Dendritic cell treated with granulocyte-macrophage colony-stimulating factor and Interleukin-4, amounts not matched to agents 40 ng/mL and 50 ng/mL, for 4 days (primary cell): ENCODE results near the gene ZP2.
"Not testable (repeated sequence)": the region's sequence is repeated elsewhere in the genome, so short reads cannot be mapped to it uniquely, and the experiment has no call there.

Experiments
- H3K27ac Mint-ChIP-seq: one replicate; pipeline ENCODE4 v1.8.0; 2022; ENCODE audit warnings: mild to moderate bottlenecking, mixed read lengths
- H3K27me3 Mint-ChIP-seq: one replicate; pipeline ENCODE4 v1.8.0; 2022; ENCODE audit warnings: mild to moderate bottlenecking, mixed read lengths
- H3K36me3 Mint-ChIP-seq: one replicate; pipeline ENCODE4 v1.8.0; 2022; ENCODE audit warnings: low read depth, mixed read lengths
- H3K4me1 Mint-ChIP-seq: one replicate; pipeline ENCODE4 v1.8.0; 2022; ENCODE audit warnings: low read depth, mixed read lengths
- H3K4me3 Mint-ChIP-seq: one replicate; pipeline ENCODE4 v1.8.0; 2022; ENCODE audit warnings: mild to moderate bottlenecking, moderate library complexity, mixed read lengths
- H3K9me3 Mint-ChIP-seq: one replicate; pipeline ENCODE4 v1.8.0; 2022; ENCODE audit warnings: mixed read lengths
- intact Hi-C: fragments of 100-400 bp; cut with micrococcal nuclease; formaldehyde crosslinking; loops from one replicate; pipeline ENCODE4 v1.15.0; 2022

Gene ZP2

DNA sequence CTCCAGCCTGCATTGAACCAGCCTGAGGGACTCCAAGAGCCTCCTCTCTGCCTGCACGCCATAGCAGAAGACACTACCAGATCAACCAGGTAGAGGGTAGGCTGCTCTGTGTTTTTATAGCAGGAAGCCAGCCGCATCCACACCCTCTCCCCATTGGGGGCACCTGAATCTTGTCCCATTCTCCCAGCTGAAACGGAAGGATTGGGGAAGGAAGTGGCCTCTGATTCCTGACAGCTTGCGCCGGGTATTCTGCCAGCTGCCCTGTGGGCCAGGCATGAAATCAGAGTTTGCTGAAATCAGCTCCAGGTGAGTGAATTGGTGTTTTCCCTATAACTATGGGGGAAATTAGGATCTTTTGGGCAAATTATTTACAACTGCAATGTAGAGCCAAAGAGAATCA lies at the start of gene ZP2:
TSS of gene ZP2 (minus strand) at position 89 of the 400 bp plus-strand sequence. CDS start at position 62, 27 bp downstream.
- H3K27ac Mint-ChIP-seq = no peak within 1 kb of the TSS
- H3K9me3 Mint-ChIP-seq = no peaks in the 10 kb centered on the region
- no peaks in the 10 kb centered on the region for H3K36me3 Mint-ChIP-seq
- H3K27me3 Mint-ChIP-seq = peaks cover 42% of the 10 kb centered on the region
- intact Hi-C loops = no loop called here
- no peak within 1 kb of the TSS for H3K4me3 Mint-ChIP-seq
- H3K4me1 Mint-ChIP-seq = no peaks in the 10 kb centered on the region

DNA sequence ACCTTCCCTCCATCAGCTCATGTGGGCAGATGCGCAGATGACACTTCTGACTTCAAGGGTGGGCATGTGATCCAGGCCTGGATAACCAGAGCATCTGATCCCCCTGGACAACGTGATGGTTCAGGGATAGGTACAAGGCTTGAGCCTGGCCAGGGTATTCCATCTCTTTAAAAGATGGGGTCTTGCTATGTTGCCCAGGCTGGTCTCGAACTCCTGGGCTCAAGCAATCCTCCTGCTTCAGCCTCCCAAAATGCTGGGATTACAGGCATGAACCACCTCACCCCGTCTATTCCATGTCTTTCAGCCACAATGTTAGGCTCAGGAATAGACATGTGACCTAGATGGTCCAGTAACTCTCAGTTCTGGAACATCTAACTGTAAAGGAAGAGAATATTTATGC lies 45.9 kb upstream of the ZP2 start:
- intact Hi-C loops = no loop called here

DNA sequence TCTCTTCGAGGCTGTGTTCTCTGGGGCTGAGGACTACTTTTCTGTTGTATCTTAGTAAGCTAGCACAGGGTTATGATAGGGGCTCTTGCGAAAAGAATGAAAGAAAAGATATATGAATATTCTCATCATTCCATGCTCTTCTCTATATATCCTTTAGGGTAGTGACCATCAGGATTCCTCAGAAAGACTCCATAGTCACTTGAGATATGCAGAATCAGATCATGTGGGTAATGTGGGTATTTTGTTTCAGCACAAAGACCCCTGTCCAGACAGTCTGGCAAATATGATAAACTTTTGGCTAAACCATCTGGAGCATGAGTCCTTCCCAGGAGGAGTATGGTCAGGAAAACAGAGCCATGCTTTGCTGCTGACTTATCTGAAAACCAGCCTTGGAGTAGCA lies 45.3 kb upstream of the ZP2 start:
- Mint-ChIP-seq H3K9me3 (no peaks in the 10 kb centered on the region), H3K36me3 (no peaks in the 10 kb centered on the region), H3K27me3 (peaks cover 16% of the 10 kb centered on the region), H3K4me1 (no peaks in the 10 kb centered on the region), H3K4me3 (no peak overlapping the region), H3K27ac (no peak overlapping the region)
- intact Hi-C loops = no loop called here

More for the DNA sequence above, 45.9 kb upstream of the ZP2 start:
- Mint-ChIP-seq H3K4me1 (no peaks in the 10 kb centered on the region), H3K4me3 (no peak overlapping the region), H3K36me3 (no peaks in the 10 kb centered on the region), H3K9me3 (no peaks in the 10 kb centered on the region), H3K27ac (no peak overlapping the region), H3K27me3 (peaks cover 13% of the 10 kb centered on the region)

DNA sequence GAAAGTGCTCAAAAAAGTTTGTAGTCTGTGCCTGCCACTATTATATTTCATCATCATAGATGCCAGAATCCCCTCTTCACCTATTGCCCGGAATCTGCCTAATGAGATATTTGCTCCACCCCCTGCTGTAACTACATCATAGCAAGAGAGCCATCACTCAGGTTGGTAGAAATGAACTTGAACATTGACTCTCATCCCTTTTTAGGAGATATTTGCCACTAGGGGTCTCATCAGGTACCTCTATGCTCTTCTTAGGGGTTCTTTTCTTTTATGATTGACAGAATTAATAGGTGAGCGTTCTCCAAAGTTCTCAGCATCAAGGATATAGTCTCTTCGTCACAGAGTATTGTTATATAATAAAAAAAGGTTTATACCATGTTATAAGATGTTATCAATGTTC lies 42.1 kb upstream of the ZP2 start:
- Mint-ChIP-seq H3K27me3 (peaks cover 32% of the 10 kb centered on the region), H3K27ac (no peak overlapping the region), H3K9me3 (no peaks in the 10 kb centered on the region), H3K4me3 (no peak overlapping the region), H3K4me1 (no peaks in the 10 kb centered on the region), H3K36me3 (no peaks in the 10 kb centered on the region)
- intact Hi-C loops = no loop called here

DNA sequence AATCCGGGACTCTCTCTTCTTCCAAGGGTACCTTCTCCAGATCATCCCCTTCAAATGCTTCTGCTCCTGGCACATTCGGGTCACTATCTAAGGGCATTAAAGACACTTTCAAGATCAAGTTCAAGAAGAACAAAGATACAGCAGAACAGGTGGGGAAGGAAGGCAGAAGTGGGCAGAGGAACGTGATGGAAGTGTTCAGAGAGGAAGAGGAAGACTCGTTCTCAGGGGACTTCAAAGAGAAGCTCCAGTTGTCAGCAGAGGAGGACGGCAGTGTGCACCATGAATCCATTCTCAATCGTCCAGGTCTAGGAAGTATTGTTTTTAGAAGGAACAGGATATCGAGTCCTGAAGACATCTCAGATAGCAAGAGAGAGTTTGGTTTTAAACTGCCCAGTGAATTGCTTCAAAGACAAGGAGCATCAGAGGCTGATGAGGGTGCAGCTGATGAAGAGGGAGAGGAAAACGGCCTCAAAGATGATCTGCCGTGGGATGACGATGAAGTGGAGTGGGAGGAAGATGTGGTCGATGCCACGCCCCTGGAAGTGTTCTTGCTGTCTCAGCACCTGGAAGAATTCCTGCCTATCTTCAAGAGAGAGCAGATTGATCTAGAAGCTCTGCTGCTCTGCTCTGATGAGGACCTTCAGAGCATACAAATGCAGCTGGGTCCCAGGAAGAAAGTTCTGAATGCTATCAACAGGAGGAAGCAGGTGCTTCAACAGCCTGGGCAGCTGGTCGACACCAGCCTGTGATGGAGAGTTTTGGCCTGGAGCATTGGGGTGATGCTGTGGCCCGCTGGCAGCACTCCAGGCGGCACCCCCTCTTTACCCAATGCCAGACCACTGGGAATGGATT lies 38.9 kb upstream of the ZP2 start:
- H3K36me3 Mint-ChIP-seq = no peaks in the 10 kb centered on the region
- H3K4me3 Mint-ChIP-seq = no peak overlapping the region
- H3K9me3 Mint-ChIP-seq = no peaks in the 10 kb centered on the region
- H3K27me3 Mint-ChIP-seq = peaks cover 26% of the 10 kb centered on the region
- intact Hi-C loops = no loop called here
- no peaks in the 10 kb centered on the region for H3K4me1 Mint-ChIP-seq
- H3K27ac Mint-ChIP-seq = no peak overlapping the region

DNA sequence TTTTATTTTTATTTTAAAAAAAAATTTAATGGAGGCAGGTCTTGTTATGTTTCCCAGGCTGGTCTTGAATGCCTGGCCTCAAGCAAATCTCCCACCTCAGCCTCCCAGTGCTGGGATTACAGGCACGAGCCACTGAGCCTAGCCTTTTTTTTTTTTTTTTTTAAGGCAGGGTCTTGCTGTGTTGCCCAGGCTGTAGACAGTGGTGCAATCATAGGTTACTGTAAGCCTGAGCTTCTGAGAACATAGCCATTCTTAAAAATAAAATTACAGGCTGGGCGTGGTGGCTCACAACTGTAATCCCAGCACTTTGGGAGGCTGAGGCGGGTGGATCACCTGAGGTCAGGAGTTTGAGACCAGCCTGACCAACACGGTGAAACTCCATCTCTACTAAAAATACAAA lies 36.8 kb upstream of the ZP2 start:
- H3K27ac Mint-ChIP-seq, intact Hi-C loops, H3K4me1 Mint-ChIP-seq, H3K36me3 Mint-ChIP-seq, H3K4me3 Mint-ChIP-seq, H3K9me3 Mint-ChIP-seq: not testable (repeated sequence)
- peaks cover 24% of the 10 kb centered on the region for H3K27me3 Mint-ChIP-seq

DNA sequence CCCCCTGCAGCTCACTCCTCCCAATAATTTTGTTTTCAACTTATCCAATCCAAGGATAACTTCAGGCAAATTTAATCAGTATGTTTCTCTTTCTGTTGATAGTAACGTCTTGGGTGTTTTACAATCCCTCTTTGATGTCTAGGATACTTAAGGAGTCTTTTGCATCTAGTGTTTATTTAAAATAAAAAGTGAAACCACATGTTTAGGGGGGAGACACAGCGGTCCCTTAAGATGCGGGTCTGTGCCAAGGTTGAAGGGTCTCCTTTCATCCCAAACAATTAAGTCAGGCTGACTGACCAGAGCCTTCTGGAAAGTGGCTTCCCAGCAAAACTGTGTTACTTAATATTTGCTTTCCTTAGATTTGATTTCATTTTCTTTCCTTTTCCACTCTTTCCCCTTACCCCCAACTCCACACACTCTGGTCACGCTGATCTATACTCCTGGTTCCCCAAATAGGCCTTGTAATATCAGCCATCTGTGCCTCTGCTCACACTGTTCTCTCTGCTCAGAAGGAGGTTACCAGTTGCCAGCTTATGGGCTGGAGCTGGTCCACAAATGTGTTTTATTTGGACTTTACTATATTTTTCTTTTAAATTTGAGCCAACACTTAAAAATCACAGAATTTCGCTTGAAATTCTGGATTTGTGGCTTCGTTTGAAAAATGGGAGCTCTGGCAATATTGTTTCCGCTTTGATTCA lies 33.3 kb upstream of the ZP2 start:
- H3K4me3 Mint-ChIP-seq = no peak overlapping the region
- no peak overlapping the region for H3K27ac Mint-ChIP-seq
- H3K9me3 Mint-ChIP-seq = no peaks in the 10 kb centered on the region
- intact Hi-C loops = no loop called here
- no peaks in the 10 kb centered on the region for H3K36me3 Mint-ChIP-seq
- H3K4me1 Mint-ChIP-seq = no peaks in the 10 kb centered on the region
- H3K27me3 Mint-ChIP-seq = peaks cover 10% of the 10 kb centered on the region

DNA sequence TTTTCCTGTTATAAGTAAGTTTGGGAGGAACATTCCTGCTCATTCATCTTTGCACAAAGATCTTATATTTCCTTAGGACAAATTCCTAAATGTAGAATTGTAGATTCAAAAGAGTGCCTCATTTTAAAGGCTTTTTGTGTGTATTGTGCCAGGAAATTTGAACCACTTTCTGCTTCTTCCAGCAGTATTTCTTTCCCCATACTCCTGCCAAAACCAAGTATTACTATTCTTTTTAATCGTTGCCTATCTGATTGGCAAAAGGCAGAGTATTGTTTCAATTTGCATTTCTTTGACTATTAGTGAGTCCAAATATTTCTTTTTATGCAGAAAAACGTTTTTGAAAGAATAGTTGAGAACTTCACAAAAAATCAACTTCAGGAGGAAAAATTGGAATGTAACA lies 31.4 kb upstream of the ZP2 start:
- no peaks in the 10 kb centered on the region for H3K36me3 Mint-ChIP-seq
- peaks cover 8% of the 10 kb centered on the region for H3K27me3 Mint-ChIP-seq
- H3K4me1 Mint-ChIP-seq = no peaks in the 10 kb centered on the region
- H3K27ac Mint-ChIP-seq = no peak overlapping the region
- no peaks in the 10 kb centered on the region for H3K9me3 Mint-ChIP-seq
- intact Hi-C loops = no loop called here
- no peak overlapping the region for H3K4me3 Mint-ChIP-seq

DNA sequence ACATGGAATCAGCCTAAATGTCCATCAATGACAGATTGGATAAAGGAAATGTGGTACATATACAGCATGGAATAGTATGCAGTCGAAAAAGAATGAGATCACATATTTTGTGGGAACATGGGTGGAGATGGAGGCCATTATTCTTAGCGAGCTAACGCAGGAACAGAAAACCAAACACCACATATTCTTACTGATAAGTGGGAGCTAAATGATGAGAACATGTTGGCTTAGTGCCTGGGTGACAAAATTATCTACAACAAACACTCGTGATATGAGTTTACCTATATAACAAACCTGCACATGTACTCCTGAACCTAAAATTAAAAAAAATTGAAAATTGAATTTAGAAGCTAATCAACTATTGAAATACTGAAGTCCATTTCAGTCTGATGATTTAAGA lies 28.3 kb upstream of the ZP2 start:
- peaks cover 14% of the 10 kb centered on the region for H3K9me3 Mint-ChIP-seq
- intact Hi-C loops = no loop called here
- peaks cover 19% of the 10 kb centered on the region for H3K27me3 Mint-ChIP-seq
- no peak overlapping the region for H3K27ac Mint-ChIP-seq
- H3K4me3 Mint-ChIP-seq = no peak overlapping the region
- no peaks in the 10 kb centered on the region for H3K4me1 Mint-ChIP-seq
- no peaks in the 10 kb centered on the region for H3K36me3 Mint-ChIP-seq

DNA sequence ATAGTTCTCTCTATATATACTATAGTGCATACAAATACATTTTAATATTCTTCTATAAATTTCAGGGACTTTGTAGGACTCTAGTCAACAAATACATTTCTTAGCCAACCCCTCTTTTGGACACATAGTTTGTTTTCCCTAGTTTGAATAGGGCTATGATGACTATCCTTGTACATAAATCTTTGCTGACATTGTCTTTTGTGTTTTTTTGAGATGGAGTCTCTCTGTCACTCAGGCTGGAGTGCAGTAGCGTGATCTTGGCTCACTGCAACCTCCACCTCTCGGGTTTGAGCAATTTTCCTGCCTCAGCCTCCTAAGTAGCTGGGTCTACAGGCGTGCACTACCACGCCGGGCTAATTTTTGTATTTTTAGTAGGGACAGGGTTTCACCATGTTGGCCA lies 25.5 kb upstream of the ZP2 start:
- H3K27me3 Mint-ChIP-seq = peaks cover 27% of the 10 kb centered on the region
- intact Hi-C loops = no loop called here
- no peaks in the 10 kb centered on the region for H3K36me3 Mint-ChIP-seq
- no peak overlapping the region for H3K4me3 Mint-ChIP-seq
- no peak overlapping the region for H3K27ac Mint-ChIP-seq
- H3K4me1 Mint-ChIP-seq = no peaks in the 10 kb centered on the region
- H3K9me3 Mint-ChIP-seq = peaks cover 14% of the 10 kb centered on the region

DNA sequence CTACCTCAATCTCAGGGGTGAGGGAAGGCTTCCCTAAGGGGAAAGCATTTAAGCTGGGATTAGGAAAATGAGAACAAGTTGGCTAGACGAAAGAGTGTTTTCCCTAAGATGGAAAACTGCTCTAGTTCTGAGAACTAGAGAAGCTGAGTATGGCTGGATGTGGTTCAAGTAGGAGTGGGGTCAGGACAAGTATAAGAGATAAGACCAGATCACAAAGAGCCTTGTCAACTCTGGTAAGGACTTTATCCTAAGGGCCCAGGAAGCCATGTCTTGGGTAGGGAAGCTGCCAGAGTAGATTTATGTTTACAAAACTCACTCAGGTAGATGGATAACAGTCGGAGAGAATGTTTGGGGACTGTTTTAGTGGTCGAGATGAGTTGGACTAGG lies 23.8 kb upstream of the ZP2 start:
- Mint-ChIP-seq H3K27me3 (peaks cover 26% of the 10 kb centered on the region), H3K4me1 (no peaks in the 10 kb centered on the region), H3K4me3 (no peak overlapping the region), H3K27ac (no peak overlapping the region), H3K36me3 (no peaks in the 10 kb centered on the region), H3K9me3 (peaks cover 14% of the 10 kb centered on the region)
- intact Hi-C loops = no loop called here

DNA sequence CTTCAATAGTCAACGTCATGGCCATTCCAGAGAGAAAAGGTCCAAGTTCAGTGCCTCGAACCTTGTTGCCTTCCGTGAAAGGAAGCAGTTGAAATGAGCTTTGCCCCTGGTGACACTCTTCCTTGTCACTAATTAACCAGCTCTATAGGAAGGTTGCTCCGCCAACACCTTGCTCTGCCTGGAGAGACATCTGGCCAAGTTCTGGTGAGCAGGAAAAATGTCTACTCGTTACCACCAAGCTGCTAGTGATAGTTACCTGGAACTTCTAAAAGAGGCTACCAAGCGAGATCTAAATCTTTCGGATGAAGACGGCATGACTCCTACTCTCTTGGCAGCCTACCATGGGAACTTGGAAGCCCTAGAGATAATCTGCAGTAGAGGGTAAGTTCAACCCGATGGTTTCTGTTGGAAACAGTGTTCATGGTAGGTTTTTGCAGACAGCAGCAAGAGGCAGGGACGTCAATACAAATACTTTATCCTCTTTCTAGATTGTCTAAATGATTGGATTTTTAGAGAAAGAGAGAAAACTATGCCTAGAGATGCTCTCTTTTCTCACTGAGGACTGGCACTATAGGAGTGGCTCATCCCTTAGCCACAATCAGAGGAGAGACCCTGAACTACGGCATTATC lies 22.3 kb upstream of the ZP2 start, which contains the start of gene ANKS4B:
TSS of gene ANKS4B (plus strand) at position 179 of the 630 bp plus-strand sequence. CDS start at position 218, 39 bp downstream.
- peaks cover 14% of the 10 kb centered on the region for H3K9me3 Mint-ChIP-seq
- peaks cover 34% of the 10 kb centered on the region for H3K27me3 Mint-ChIP-seq
- H3K27ac Mint-ChIP-seq = no peak within 1 kb of the TSS
- no peak within 1 kb of the TSS for H3K4me3 Mint-ChIP-seq
- intact Hi-C loops = no loop called here
- no peaks in the 10 kb centered on the region for H3K36me3 Mint-ChIP-seq
- no peaks in the 10 kb centered on the region for H3K4me1 Mint-ChIP-seq

DNA sequence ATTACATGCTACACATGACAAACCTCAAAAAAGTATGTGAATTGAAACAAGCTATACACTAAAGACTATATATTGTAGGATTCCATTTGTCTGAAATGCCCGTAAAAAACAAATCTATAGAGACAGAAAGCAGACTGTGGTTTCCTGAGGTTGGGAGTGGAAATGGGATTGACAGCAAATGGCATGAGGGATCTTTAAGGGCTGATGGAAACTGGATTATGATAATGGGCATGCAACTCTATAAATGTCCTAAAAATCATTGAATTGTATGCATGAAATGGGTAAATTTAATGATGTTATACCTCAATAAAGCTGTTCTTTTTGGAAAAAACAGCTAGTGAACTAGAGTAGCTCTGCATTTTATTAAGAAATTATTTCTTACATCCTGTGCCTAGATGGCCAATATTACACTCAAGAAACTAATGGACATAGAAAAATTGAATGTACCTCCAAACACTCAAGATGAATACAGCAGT lies 21.7 kb upstream of the ZP2 start:
- H3K27me3 Mint-ChIP-seq = peaks cover 38% of the 10 kb centered on the region
- H3K36me3 Mint-ChIP-seq = no peaks in the 10 kb centered on the region
- no peaks in the 10 kb centered on the region for H3K4me1 Mint-ChIP-seq
- H3K9me3 Mint-ChIP-seq = peaks cover 14% of the 10 kb centered on the region
- H3K4me3 Mint-ChIP-seq = no peak overlapping the region
- intact Hi-C loops = no loop called here
- H3K27ac Mint-ChIP-seq = no peak overlapping the region

DNA sequence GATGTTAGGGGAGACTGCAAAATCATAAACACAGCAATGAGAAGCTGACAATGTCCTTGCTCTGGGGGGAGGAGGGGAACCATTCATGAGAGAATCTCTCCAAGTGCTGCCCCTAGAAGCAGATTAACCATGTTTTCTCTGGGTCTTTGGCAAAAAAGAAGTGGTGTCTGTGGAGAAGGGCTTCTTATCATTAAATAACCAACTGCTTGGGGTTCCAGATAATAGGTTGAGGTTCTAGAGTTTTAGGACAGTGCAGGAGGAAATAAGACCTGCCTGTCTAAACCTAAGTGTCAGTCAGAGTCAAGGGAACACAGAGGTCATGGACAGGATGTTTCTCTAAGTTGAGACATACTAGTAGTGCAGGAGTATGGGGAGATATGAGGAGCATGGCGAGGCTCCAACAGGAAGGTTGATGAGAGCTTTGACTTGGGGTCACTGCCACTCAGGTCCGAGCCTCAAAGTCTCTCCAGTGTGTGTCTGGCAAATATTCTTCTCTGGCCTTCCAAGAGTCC lies 17.0 kb upstream of the ZP2 start:
- intact Hi-C loops = no loop called here
- no peak overlapping the region for H3K27ac Mint-ChIP-seq
- H3K4me3 Mint-ChIP-seq = no peak overlapping the region
- H3K9me3 Mint-ChIP-seq = no peaks in the 10 kb centered on the region
- H3K4me1 Mint-ChIP-seq = peaks cover 11% of the 10 kb centered on the region
- H3K27me3 Mint-ChIP-seq = peaks cover 45% of the 10 kb centered on the region
- H3K36me3 Mint-ChIP-seq = no peaks in the 10 kb centered on the region
